Loucy (cell line): ENCODE results near the gene TNP2.

Experiments used
- EZH2phosphoT487 ChIP-seq: fragments of 200-600 bp; IDR thresholded peaks from 2 replicates; pipeline ENCODE4 v1.6.1; 2018; ENCODE audit warnings: antibody characterized with exemption, mild to moderate bottlenecking, moderate library complexity, borderline replicate concordance
- TF ChIP-seq, protein P1 (sequence below): fragments of 200-600 bp; sonication (generic); conservative IDR thresholded peaks from 2 replicates; pipeline ENCODE4 v1.5.1; 2014; ENCODE audit warnings: mild to moderate bottlenecking, antibody characterized with exemption, low read length

GRCh38 chr16:11289202-11289601 is 20.1 kb upstream of the TNP2 start:
- TF ChIP-seq, protein P1, sequence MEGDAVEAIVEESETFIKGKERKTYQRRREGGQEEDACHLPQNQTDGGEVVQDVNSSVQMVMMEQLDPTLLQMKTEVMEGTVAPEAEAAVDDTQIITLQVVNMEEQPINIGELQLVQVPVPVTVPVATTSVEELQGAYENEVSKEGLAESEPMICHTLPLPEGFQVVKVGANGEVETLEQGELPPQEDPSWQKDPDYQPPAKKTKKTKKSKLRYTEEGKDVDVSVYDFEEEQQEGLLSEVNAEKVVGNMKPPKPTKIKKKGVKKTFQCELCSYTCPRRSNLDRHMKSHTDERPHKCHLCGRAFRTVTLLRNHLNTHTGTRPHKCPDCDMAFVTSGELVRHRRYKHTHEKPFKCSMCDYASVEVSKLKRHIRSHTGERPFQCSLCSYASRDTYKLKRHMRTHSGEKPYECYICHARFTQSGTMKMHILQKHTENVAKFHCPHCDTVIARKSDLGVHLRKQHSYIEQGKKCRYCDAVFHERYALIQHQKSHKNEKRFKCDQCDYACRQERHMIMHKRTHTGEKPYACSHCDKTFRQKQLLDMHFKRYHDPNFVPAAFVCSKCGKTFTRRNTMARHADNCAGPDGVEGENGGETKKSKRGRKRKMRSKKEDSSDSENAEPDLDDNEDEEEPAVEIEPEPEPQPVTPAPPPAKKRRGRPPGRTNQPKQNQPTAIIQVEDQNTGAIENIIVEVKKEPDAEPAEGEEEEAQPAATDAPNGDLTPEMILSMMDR, result no peak
- no peak for TF ChIP-seq EZH2phosphoT487
